ENCODE measurements around the gene LRMDA. TPM values are rescaled to one million over a fixed set of nuclear protein-coding genes. Genes with fewer than 3 reads are reported as not detected.

LRMDA gene
- total RNA-seq, 2 experiments from 2014 or later, result not detected

- H3K9me2 ChIP-seq (ENCODE audit: insufficient read depth, low read length), result no peaks in the 10 kb centered on the region
- H2AFZ ChIP-seq (ENCODE audit: low read length), result no peak overlapping the region
- CTCF ChIA-PET (ENCODE audit: unreplicated experiment), result no interaction called here
- BruUV-seq (replicated peaks), result no TSS peak
- H3K79me2 ChIP-seq (ENCODE audit: insufficient read depth, low read depth, low read length), result no peaks in the 10 kb centered on the region
- no peak overlapping the region for H3K4me2 ChIP-seq (ENCODE audit: low read length)
- no peaks in the 10 kb centered on the region for H4K20me1 ChIP-seq (ENCODE audit: insufficient read depth, low read length)
- no peak overlapping the region for H3K4me3 ChIP-seq (ENCODE audit: low read depth, low read length, poor library complexity, severe bottlenecking)
- H3K27ac ChIP-seq (ENCODE audit: low read depth, low read length, poor library complexity, severe bottlenecking), result no peak overlapping the region
- TF ChIP-seq EZH2phosphoT487 (IDR thresholded peaks at IDR 0.05; ENCODE audit: borderline replicate concordance, low read depth, low read length) (no peak), CTCF (conservative IDR thresholded peaks at IDR 0.05; ENCODE audit: low read length) (no peak)
- intact Hi-C loops (cut with micrococcal nuclease; ENCODE audit: unreplicated experiment), result no loop called here
- H3K9me3 ChIP-seq (ENCODE audit: low read length), result no peaks in the 10 kb centered on the region
- no peaks in the 10 kb centered on the region for H3K4me1 ChIP-seq (ENCODE audit: insufficient read depth, low read length, poor library complexity, severe bottlenecking)
- POLR2A ChIA-PET, result interaction anchor here (1.2 kb wide), 1 partner anchor 8 kb away, joined by 3 read pairs; no protein-coding TSS in a partner anchor
- no peaks in the 10 kb centered on the region for H3K36me3 ChIP-seq (ENCODE audit: insufficient read depth, low read length)
- DNase-seq (ENCODE audit: low spot score), result no peak
Observed at GRCh38 chr10:76481178-76481577, 1049.8 kb downstream of the LRMDA start.

- no peaks in the 10 kb centered on the region for H3K9me2 ChIP-seq (ENCODE audit: insufficient read depth, low read length)
- TF ChIP-seq CTCF (conservative IDR thresholded peaks at IDR 0.05; ENCODE audit: low read length) (no peak), EZH2phosphoT487 (IDR thresholded peaks at IDR 0.05; ENCODE audit: borderline replicate concordance, low read depth, low read length) (no peak)
- CTCF ChIA-PET (ENCODE audit: unreplicated experiment), result no interaction called here
- peaks cover 5% of the 10 kb centered on the region; the same call in 1 of the 2 replicates for H3K9me3 ChIP-seq (ENCODE audit: low read length)
- no peaks in the 10 kb centered on the region for H3K4me1 ChIP-seq (ENCODE audit: insufficient read depth, low read length, poor library complexity, severe bottlenecking)
- no TSS peak for BruUV-seq (replicated peaks)
- no peaks in the 10 kb centered on the region for H4K20me1 ChIP-seq (ENCODE audit: insufficient read depth, low read length)
- H3K36me3 ChIP-seq (ENCODE audit: insufficient read depth, low read length), result no peaks in the 10 kb centered on the region
- no peak overlapping the region for H3K4me3 ChIP-seq (ENCODE audit: low read depth, low read length, poor library complexity, severe bottlenecking)
- H2AFZ ChIP-seq (ENCODE audit: low read length), result no peak overlapping the region
- intact Hi-C loops (cut with micrococcal nuclease; ENCODE audit: unreplicated experiment), result no loop called here
- POLR2A ChIA-PET, result no interaction called here
- no peak overlapping the region for H3K27ac ChIP-seq (ENCODE audit: low read depth, low read length, poor library complexity, severe bottlenecking)
- DNase-seq (ENCODE audit: low spot score), result no peak
- no peak overlapping the region for H3K4me2 ChIP-seq (ENCODE audit: low read length)
- no peaks in the 10 kb centered on the region for H3K79me2 ChIP-seq (ENCODE audit: insufficient read depth, low read depth, low read length)
Observed at GRCh38 chr10:76487582-76487981, 1056.2 kb downstream of the LRMDA start.

GRCh38 chr10:76488602-76489001 lies 1057.2 kb downstream of the LRMDA start:
- intact Hi-C loops (cut with micrococcal nuclease; ENCODE audit: unreplicated experiment), result no loop called here
- TF ChIP-seq EZH2phosphoT487 (IDR thresholded peaks at IDR 0.05; ENCODE audit: borderline replicate concordance, low read depth, low read length), result no peak
- no peak for TF ChIP-seq CTCF (conservative IDR thresholded peaks at IDR 0.05; ENCODE audit: low read length)
- ChIA-PET CTCF (ENCODE audit: unreplicated experiment) (no interaction called here), POLR2A (no interaction called here)
- Histone ChIP-seq H3K27ac (ENCODE audit: low read depth, low read length, poor library complexity, severe bottlenecking) (no peak overlapping the region), H3K79me2 (ENCODE audit: insufficient read depth, low read depth, low read length) (no peaks in the 10 kb centered on the region), H4K20me1 (ENCODE audit: insufficient read depth, low read length) (no peaks in the 10 kb centered on the region), H3K9me2 (ENCODE audit: insufficient read depth, low read length) (no peaks in the 10 kb centered on the region), H2AFZ (ENCODE audit: low read length) (no peak overlapping the region), H3K4me3 (ENCODE audit: low read depth, low read length, poor library complexity, severe bottlenecking) (no peak overlapping the region), H3K9me3 (ENCODE audit: low read length) (peaks cover 5% of the 10 kb centered on the region; the same call in 1 of the 2 replicates), H3K4me2 (ENCODE audit: low read length) (no peak overlapping the region), H3K4me1 (ENCODE audit: insufficient read depth, low read length, poor library complexity, severe bottlenecking) (no peaks in the 10 kb centered on the region), H3K36me3 (ENCODE audit: insufficient read depth, low read length) (no peaks in the 10 kb centered on the region)
- DNase-seq (ENCODE audit: low spot score), result no peak
- BruUV-seq (replicated peaks), result no TSS peak

All from OCI-LY7 (cell line).